HEK293 (cell line): ENCODE measurements around the gene ATP12A.

Experiments
- CTCF ChIA-PET: fragments of 350-600 bp; formaldehyde crosslinking; extraction: SDS; loops from one replicate; lab custom pipeline; 2021; ENCODE audit warnings: antibody characterized with exemption; lab: Yijun Ruan, JAX
- POLR2A ChIA-PET: fragments of 300-600 bp; formaldehyde crosslinking; extraction: SDS; loops from one replicate; lab custom pipeline; 2020; ENCODE audit warnings: antibody characterized with exemption, inconsistent platforms; lab: Yijun Ruan, JAX
- H3K27ac ChIP-seq: fragments of 200-500 bp; sonication (Bioruptor generic); 2 replicates; pipeline ENCODE4 v1.5.1; 2014; ENCODE audit warnings: low read depth, low read length, control low read depth, inconsistent platforms; ENCODE audit errors: extremely low read depth
- H3K36me3 ChIP-seq, 2 experiments: fragments of 200-500 bp in 1 of 2; sonication (Bioruptor generic) in 1 of 2; 1 replicate in 1 of 2; 2 replicates in 1 of 2; pipeline ENCODE4 v1.5.1; 2014 to 2017; ENCODE audit warnings: inconsistent platforms in 2 of 2, low read length in 2 of 2; ENCODE audit not compliant: control insufficient read depth in 2 of 2, insufficient read depth in 1 of 2
- H3K4me1 ChIP-seq: fragments of 200-500 bp; sonication (Bioruptor generic); 2 replicates; pipeline ENCODE4 v1.5.1; 2014; ENCODE audit warnings: mild to moderate bottlenecking, low read length, inconsistent platforms; ENCODE audit not compliant: control insufficient read depth, insufficient read depth
- H3K4me3 ChIP-seq: 2 replicates; pipeline ENCODE4 v1.5.1; 2011; ENCODE audit warnings: low read depth, mild to moderate bottlenecking, control low read depth, low read length, moderate library complexity
- H3K9me3 ChIP-seq: fragments of 200-500 bp; sonication (Bioruptor generic); 2 replicates; pipeline ENCODE4 v1.5.1; 2014; ENCODE audit warnings: low read depth, low read length, inconsistent platforms; ENCODE audit not compliant: control insufficient read depth, insufficient read depth
- EGR2 ChIP-seq: fragments of 450-650 bp; formaldehyde crosslinking; IDR thresholded peaks from 2 replicates; pipeline ENCODE4 v1.5.1; 2016; ENCODE audit warnings: low read depth, missing biosample characterization, missing genetic modification characterization
- IKZF3 ChIP-seq: fragments of 450-650 bp; IDR thresholded peaks from 2 replicates; pipeline ENCODE4 v1.5.0; 2018; ENCODE audit warnings: missing biosample characterization, mild to moderate bottlenecking, missing genetic modification characterization, moderate library complexity
- KLF10 ChIP-seq: fragments of 450-650 bp; IDR thresholded peaks from 2 replicates; pipeline ENCODE4 v1.5.1; 2018; ENCODE audit warnings: missing biosample characterization, mild to moderate bottlenecking, missing genetic modification characterization
- PBX3 ChIP-seq: sonication (generic); formaldehyde crosslinking; IDR thresholded peaks from 2 replicates; pipeline ENCODE4 v1.8.1; 2022; ENCODE audit warnings: mild to moderate bottlenecking, moderate library complexity, missing genetic modification reagents
- TRIM28 ChIP-seq: IDR thresholded peaks from 2 replicates; pipeline ENCODE4 v1.6.1; 2011; ENCODE audit warnings: low read length, control low read depth, borderline replicate concordance
- ZBTB1 ChIP-seq: fragments of 450-650 bp; formaldehyde crosslinking; IDR thresholded peaks from 2 replicates; pipeline ENCODE4 v1.5.1; 2016; ENCODE audit warnings: missing biosample characterization, missing genetic modification characterization
- ZBTB10 ChIP-seq: fragments of 450-650 bp; formaldehyde crosslinking; IDR thresholded peaks from 2 replicates; pipeline ENCODE4 v1.5.1; 2016; ENCODE audit warnings: missing biosample characterization, missing genetic modification characterization
- ZBTB48 ChIP-seq: fragments of 450-650 bp; formaldehyde crosslinking; IDR thresholded peaks from 2 replicates; pipeline ENCODE4 v1.5.1; 2016; ENCODE audit warnings: missing biosample characterization, missing genetic modification characterization
- ZEB2 ChIP-seq: fragments of 450-650 bp; formaldehyde crosslinking; IDR thresholded peaks from 2 replicates; pipeline ENCODE4 v1.5.1; 2016; ENCODE audit warnings: missing biosample characterization, missing genetic modification characterization
- ZFP69B ChIP-seq: fragments of 450-650 bp; formaldehyde crosslinking; IDR thresholded peaks from 2 replicates; pipeline ENCODE4 v1.5.1; 2016; ENCODE audit warnings: missing biosample characterization, missing genetic modification characterization
- ZNF121 ChIP-seq: fragments of 450-650 bp; formaldehyde crosslinking; IDR thresholded peaks from 2 replicates; pipeline ENCODE4 v1.5.1; 2016; ENCODE audit warnings: missing biosample characterization, missing genetic modification characterization
- ZNF18 ChIP-seq: fragments of 450-650 bp; formaldehyde crosslinking; IDR thresholded peaks from 2 replicates; pipeline ENCODE4 v1.5.1; 2016; ENCODE audit warnings: missing biosample characterization, missing genetic modification characterization
- ZNF184 ChIP-seq: fragments of 450-650 bp; IDR thresholded peaks from 2 replicates; pipeline ENCODE4 v1.5.1; 2018; ENCODE audit warnings: missing biosample characterization, mild to moderate bottlenecking, missing genetic modification characterization
- ZNF221 ChIP-seq: fragments of 450-650 bp; formaldehyde crosslinking; IDR thresholded peaks from 2 replicates; pipeline ENCODE4 v1.5.1; 2017; ENCODE audit warnings: missing biosample characterization, missing genetic modification characterization, borderline replicate concordance
- ZNF239 ChIP-seq: fragments of 450-650 bp; formaldehyde crosslinking; IDR thresholded peaks from 2 replicates; pipeline ENCODE4 v1.5.1; 2016; ENCODE audit warnings: missing biosample characterization, missing genetic modification characterization
- ZNF274 ChIP-seq, 2 experiments: fragments of 200-500 bp in 1 of 2; fragments of 450-650 bp in 1 of 2; sonication (Bioruptor generic) in 1 of 2; formaldehyde crosslinking in 1 of 2; IDR thresholded peaks; 2 replicates each; pipeline versions ENCODE4 v1.5.1 to v1.6.1; 2014 to 2016; ENCODE audit warnings: borderline replicate concordance in 1 of 2, inconsistent platforms in 1 of 2, low read length in 1 of 2, missing biosample characterization in 1 of 2, missing genetic modification characterization in 1 of 2
- ZNF292 ChIP-seq: fragments of 450-650 bp; formaldehyde crosslinking; IDR thresholded peaks from 2 replicates; pipeline ENCODE4 v1.5.1; 2016; ENCODE audit warnings: low read depth, missing biosample characterization, missing genetic modification characterization, borderline replicate concordance
- ZNF311 ChIP-seq: fragments of 450-650 bp; formaldehyde crosslinking; IDR thresholded peaks from 2 replicates; pipeline ENCODE4 v1.5.1; 2017; ENCODE audit warnings: missing biosample characterization, missing genetic modification characterization, borderline replicate concordance
- ZNF335 ChIP-seq: fragments of 450-650 bp; formaldehyde crosslinking; conservative IDR thresholded peaks from 2 replicates; pipeline ENCODE4 v1.5.1; 2016; ENCODE audit warnings: missing biosample characterization, missing genetic modification characterization
- ZNF37A ChIP-seq: fragments of 450-650 bp; IDR thresholded peaks from 2 replicates; pipeline ENCODE4 v1.5.1; 2018; ENCODE audit warnings: missing biosample characterization, missing genetic modification characterization
- ZNF398 ChIP-seq: fragments of 450-650 bp; formaldehyde crosslinking; IDR thresholded peaks from 2 replicates; pipeline ENCODE4 v1.5.1; 2017; ENCODE audit warnings: missing biosample characterization, missing genetic modification characterization
- ZNF558 ChIP-seq: fragments of 450-650 bp; formaldehyde crosslinking; IDR thresholded peaks from 2 replicates; pipeline ENCODE4 v1.5.1; 2016; ENCODE audit warnings: missing biosample characterization, missing genetic modification characterization
- ZNF561 ChIP-seq: fragments of 450-650 bp; IDR thresholded peaks from 2 replicates; pipeline ENCODE4 v1.5.1; 2018; ENCODE audit warnings: missing biosample characterization, missing genetic modification characterization, borderline replicate concordance
- ZNF571 ChIP-seq: fragments of 450-650 bp; formaldehyde crosslinking; IDR thresholded peaks from 2 replicates; pipeline ENCODE4 v1.5.0; 2017; ENCODE audit warnings: missing biosample characterization, missing genetic modification characterization
- ZNF585B ChIP-seq: fragments of 450-650 bp; formaldehyde crosslinking; IDR thresholded peaks from 2 replicates; pipeline ENCODE4 v1.5.1; 2016; ENCODE audit warnings: missing biosample characterization, missing genetic modification characterization
- ZNF76 ChIP-seq: fragments of 450-650 bp; formaldehyde crosslinking; IDR thresholded peaks from 2 replicates; pipeline ENCODE4; 2016; ENCODE audit warnings: low read depth, missing biosample characterization, missing genetic modification characterization, borderline replicate concordance
- ZNF843 ChIP-seq: fragments of 450-650 bp; formaldehyde crosslinking; IDR thresholded peaks from 2 replicates; pipeline ENCODE4 v1.5.1; 2016; ENCODE audit warnings: missing biosample characterization, missing genetic modification characterization

The ATP12A gene

GRCh38 chr13:24638096-24638495 is 42.1 kb upstream of the ATP12A start (continued):
- TF ChIP-seq ZNF37A (tag by site-specific recombination) (no peak), ZNF292 (tag by site-specific recombination) (no peak), EGR2 (tag by site-specific recombination) (no peak), ZNF121 (tag by site-specific recombination) (no peak), ZBTB48 (tag by site-specific recombination) (no peak), ZNF558 (no peak), ZNF398 (tag by site-specific recombination) (no peak), ZFP69B (tag by site-specific recombination) (no peak), ZBTB10 (tag by site-specific recombination) (no peak), ZNF18 (tag by site-specific recombination) (no peak)

GRCh38 chr13:24640752-24641151 is 39.5 kb upstream of the ATP12A start:
- TF ChIP-seq ZEB2 (tag by site-specific recombination) (no peak), ZNF585B (tag by site-specific recombination) (no peak), ZNF843 (tag by site-specific recombination) (no peak), IKZF3 (tag by site-specific recombination) (no peak), ZNF239 (tag by site-specific recombination) (no peak), ZNF274 (IDR thresholded peaks at IDR 0.05; ENCODE audit: low read length) (no peak), ZNF274 (tag by site-specific recombination; IDR thresholded peaks at IDR 0.05; ENCODE audit: borderline replicate concordance) (no peak), PBX3 (CRISPR knock-in tag) (no peak), ZNF571 (tag by site-specific recombination) (no peak), ZNF561 (tag by site-specific recombination) (no peak), TRIM28 (no peak), ZNF335 (tag by site-specific recombination) (no peak), ZNF311 (tag by site-specific recombination) (no peak), ZNF76 (tag by site-specific recombination) (no peak), ZBTB1 (tag by site-specific recombination) (no peak), KLF10 (no peak), ZNF221 (no peak), ZNF184 (tag by site-specific recombination) (no peak)
- ChIA-PET POLR2A (no interaction called here), CTCF (interaction anchor here (0.6 kb wide), 1 partner anchor 13 kb away, joined by 3 read pairs; no protein-coding TSS in a partner anchor)
- H3K4me1 ChIP-seq: peaks cover 2% of the 10 kb centered on the region; the same call in 1 of the 2 replicates
- H3K9me3 ChIP-seq: no peaks in the 10 kb centered on the region
- H3K4me3 ChIP-seq: no peak overlapping the region
- H3K36me3 ChIP-seq: no peaks in the 10 kb centered on the region
- H3K27ac ChIP-seq: no peak overlapping the region
